Heart right ventricle (tissue), 16 donors: ENCODE results near the gene GNAO1. TPM values are rescaled to one million over a fixed set of nuclear protein-coding genes. Genes with fewer than 3 reads are reported as not detected.

Experiments used
- ATAC-seq, 8 donors: fragments of 200-7000 bp; cut with Tn5 transposase; one replicate each; pipeline ENCODE4 v1.9.1; 2020; ENCODE audit warnings: mild to moderate bottlenecking in 8 of 8, moderate library complexity in 8 of 8, moderate number of reproducible peaks in 1 of 8
- DNase-seq, 2 donors: peaks; one replicate each; pipeline ENCODE4 v3.0.0-alpha.2; 2020
- H3K27ac ChIP-seq, 10 donors: fragments of 200-600 bp; sonication (generic) in 2 of 10; one replicate each; pipeline versions ENCODE4 v1.5.0 to v1.8.0; 2020 to 2022; ENCODE audit warnings: mild to moderate bottlenecking in 3 of 10
- H3K27me3 ChIP-seq, 7 donors: fragments of 200-600 bp; one replicate each; pipeline ENCODE4 v1.8.0; 2021 to 2022; ENCODE audit warnings: mild to moderate bottlenecking in 2 of 7
- H3K36me3 ChIP-seq, 9 donors: fragments of 200-600 bp; sonication (generic) in 1 of 9; one replicate each; pipeline versions ENCODE4 v1.5.0 to v1.8.0; 2020 to 2022; ENCODE audit warnings: mild to moderate bottlenecking in 2 of 9
- H3K4me1 ChIP-seq, 9 donors: fragments of 200-600 bp; sonication (generic) in 1 of 9; one replicate each; pipeline versions ENCODE4 v1.5.0 to v1.8.0; 2020 to 2022; ENCODE audit warnings: mild to moderate bottlenecking in 4 of 9
- H3K4me3 ChIP-seq, 10 donors: fragments of 200-600 bp; sonication (generic) in 2 of 10; one replicate each; pipeline versions ENCODE4 v1.5.0 to v1.8.0; 2020 to 2022; ENCODE audit warnings: mild to moderate bottlenecking in 7 of 10, moderate library complexity in 2 of 10
- H3K9me3 ChIP-seq, 11 donors: fragments of 200-600 bp in 10 of 11; sonication (generic) in 2 of 11; one replicate each; pipeline versions ENCODE4 v1.5.0 to v1.8.0; 2013 to 2022; ENCODE audit warnings: mild to moderate bottlenecking in 2 of 11, control low read depth in 1 of 11, moderate library complexity in 1 of 11
- CTCF ChIP-seq, 9 donors: fragments of 200-600 bp; sonication (generic) in 2 of 9; IDR thresholded peaks; one replicate each; pipeline versions ENCODE4 v1.5.0 to v1.8.0; 2021 to 2022; ENCODE audit warnings: antibody characterized with exemption in 9 of 9, mild to moderate bottlenecking in 5 of 9, moderate library complexity in 1 of 9
- WGBS, 2 donors: extraction: QIAGEN DNeasy Blood & Tissue Kit; methylation state at CpG; one replicate each; pipeline ENCODE4 v1.1.7; 2013; ENCODE audit warnings: inconsistent platforms in 1 of 2; 5-methylcytosine and 5-hydroxymethylcytosine counted together
- intact Hi-C, 10 donors: fragments of 100-400 bp; cut with DNase I; formaldehyde crosslinking; loops; one replicate each; pipeline versions ENCODE4 v1.11.1 to v1.14.2; 2022
- polyA plus RNA-seq, 2 donors: library from polyadenylated mRNA; stranded (reverse); fragments of 200-250 nt; gene quantifications; one replicate each; pipeline ENCODE4 v1.2.3, GENCODE V29; 2013
- total RNA-seq, 10 donors: library from RNA; stranded (reverse); fragmentation: NEBNext Ultra II Directional in 3 of 10; extraction: Animal tissue kit (Norgen Biotek cat#: 25700) in 3 of 10; gene quantifications; one replicate each; pipeline versions ENCODE4 v1.2.1 to v1.2.4, GENCODE V29; 2021 to 2023
- donor health status: Arrhythmogenic right ventricular cardiomyopathy.
- donor health status: ischemic (EF 13 %, LVEDD 7.1; RV severe dilation, severe dysfunction).
- donor health status: healthy with polysubstance abuse.
- donor health status: DM: no; HTN: yes; CAD: no.
- donor health status: DM: no; HTN: no; CAD: no.
- donor health status: ischemic (EF 25% LVEDD 6.9; RV normal size, moderate dysfunction).
- donor health status: ischemic (EF 25% LVEDD 5.7; RV mildly dilated, moderate dysfunction).
- donor health status: healthy.
- donor health status: DM: yes; HTN: yes; CAD: no.
- donor health status: Ischemic cardiomyopathy.
- donor health status: ischemic (EF 35%, LVEDD 5.7; RV mildly dilated, moderate dysfunction).
- donor health status: nonischemic (EF 11% LVEDD 7.7; RV severe dilation, severe dysfunction).
- donor health status: DM: yes; HTN: yes; CAD: no.
- donor health status: PGD.
- donor health status: ischemic (EF 29% LVEDD 5.4; RV normal size, mild dysfunction).
- donor health status: nonischemic (EF 23%, LVEDD 6.1; RV moderate dilation, normal function).

GNAO1 gene
- total and polyA plus RNA-seq, 12 donors, result 1.4 to 36.7 (median 13.5) TPM

- H3K36me3 ChIP-seq, result no peaks in the 10 kb centered on the region
- H3K27ac ChIP-seq, result peak overlapping the region in 3 of 10 donors; percentile 31 to 52 (median 37)
- intact Hi-C loops, result no loop called here
- no peak for TF ChIP-seq CTCF (IDR thresholded peaks at IDR 0.05)
- no peak for DNase-seq
- WGBS, 2 donors, result 42% methylated on average over 4 of the region's 4 CpGs
- H3K4me1 ChIP-seq, result peaks cover 0 to 25% (median 3%) of the 10 kb centered on the region in 9 donors
- ATAC-seq, result peak in 1 of 8 donors; percentile 49
- H3K4me3 ChIP-seq, result no peak overlapping the region
- H3K27me3 ChIP-seq, result no peaks in the 10 kb centered on the region
- no peaks in the 10 kb centered on the region for H3K9me3 ChIP-seq
Measured at GRCh38 chr16:56161658-56162057, 29.6 kb upstream of the GNAO1 start.

GRCh38 chr16:56163089-56163488, 28.2 kb upstream of the GNAO1 start:
- Histone ChIP-seq H3K27ac (peak overlapping the region in 6 of 10 donors; percentile 31 to 58 (median 42)), H3K4me3 (no peak overlapping the region), H3K27me3 (no peaks in the 10 kb centered on the region), H3K36me3 (no peaks in the 10 kb centered on the region), H3K4me1 (peaks cover 0 to 25% (median 3%) of the 10 kb centered on the region in 9 donors), H3K9me3 (no peaks in the 10 kb centered on the region)
- WGBS, 2 donors, result 36 to 56% methylated on average over 1 of the region's 1 CpG
- no peak for DNase-seq
- no peak for TF ChIP-seq CTCF (IDR thresholded peaks at IDR 0.05)
- ATAC-seq, result peak; percentile 67 to 99 (median 92)
- intact Hi-C loops, result no loop called here

- no peak for ATAC-seq
- H3K9me3 ChIP-seq, result no peaks in the 10 kb centered on the region
Measured at GRCh38 chr16:56163938-56164337, 27.4 kb upstream of the GNAO1 start.

GRCh38 chr16:56164636-56165035, 26.7 kb upstream of the GNAO1 start:
- Histone ChIP-seq H3K9me3 (no peaks in the 10 kb centered on the region), H3K36me3 (no peaks in the 10 kb centered on the region), H3K27ac (no peak overlapping the region), H3K27me3 (no peaks in the 10 kb centered on the region), H3K4me3 (no peak overlapping the region), H3K4me1 (peaks cover 0 to 25% (median 3%) of the 10 kb centered on the region in 9 donors)
- no peak for TF ChIP-seq CTCF (IDR thresholded peaks at IDR 0.05)
- no peak for ATAC-seq
- intact Hi-C loops, result no loop called here
- no peak for DNase-seq

More at GRCh38 chr16:56163938-56164337, 27.4 kb upstream of the GNAO1 start:
- peak overlapping the region in 4 of 10 donors; percentile 30 to 52 (median 40) for H3K27ac ChIP-seq
- no peak for TF ChIP-seq CTCF (IDR thresholded peaks at IDR 0.05)
- no peak overlapping the region for H3K4me3 ChIP-seq
- intact Hi-C loops, result no loop called here
- no peak for DNase-seq
- H3K27me3 ChIP-seq, result no peaks in the 10 kb centered on the region
- H3K4me1 ChIP-seq, result peaks cover 0 to 25% (median 3%) of the 10 kb centered on the region in 9 donors
- no peaks in the 10 kb centered on the region for H3K36me3 ChIP-seq
- WGBS, 2 donors, result 93 to 94% methylated on average over 2 of the region's 2 CpGs
